ENCODE results near the gene GANC.

Gene GANC

DNA sequence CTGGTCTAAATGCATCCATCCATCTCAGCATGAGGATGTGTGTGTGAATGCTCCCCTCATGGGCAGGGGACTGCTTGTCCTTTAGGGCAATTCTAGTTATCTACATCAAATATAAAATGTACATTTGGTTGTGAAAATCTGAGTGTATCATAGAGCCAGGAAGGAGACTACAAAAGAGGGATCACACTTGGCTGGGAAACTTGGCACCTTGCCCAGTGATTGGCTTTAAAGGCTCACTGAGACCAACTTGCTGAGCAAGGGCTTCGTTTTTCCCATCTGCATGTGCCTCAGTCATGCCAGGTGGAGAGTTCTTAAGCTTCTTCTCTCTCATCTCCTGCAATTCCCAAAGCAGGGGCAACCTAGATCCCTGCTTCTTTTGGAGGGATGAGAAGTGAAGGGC is 91.5 kb downstream of the GANC start:
- Histone ChIP-seq H3K36me3 (ENCODE audit: insufficient read depth, low read length) (no peaks in the 10 kb centered on the region), H3K9ac (ENCODE audit: low read depth, low read length) (no peak overlapping the region), H3K27me3 (ENCODE audit: control insufficient read depth, insufficient read depth, low read length) (no peaks in the 10 kb centered on the region), H3K4me1 (ENCODE audit: control insufficient read depth, insufficient read depth, low read length) (no peaks in the 10 kb centered on the region), H3K9me3 (replicated peaks; ENCODE audit: low read length) (no peaks in the 10 kb centered on the region), H3K4me2 (ENCODE audit: low read length) (no peak overlapping the region), H3K4me3 (ENCODE audit: low read length) (no peak overlapping the region)

DNA sequence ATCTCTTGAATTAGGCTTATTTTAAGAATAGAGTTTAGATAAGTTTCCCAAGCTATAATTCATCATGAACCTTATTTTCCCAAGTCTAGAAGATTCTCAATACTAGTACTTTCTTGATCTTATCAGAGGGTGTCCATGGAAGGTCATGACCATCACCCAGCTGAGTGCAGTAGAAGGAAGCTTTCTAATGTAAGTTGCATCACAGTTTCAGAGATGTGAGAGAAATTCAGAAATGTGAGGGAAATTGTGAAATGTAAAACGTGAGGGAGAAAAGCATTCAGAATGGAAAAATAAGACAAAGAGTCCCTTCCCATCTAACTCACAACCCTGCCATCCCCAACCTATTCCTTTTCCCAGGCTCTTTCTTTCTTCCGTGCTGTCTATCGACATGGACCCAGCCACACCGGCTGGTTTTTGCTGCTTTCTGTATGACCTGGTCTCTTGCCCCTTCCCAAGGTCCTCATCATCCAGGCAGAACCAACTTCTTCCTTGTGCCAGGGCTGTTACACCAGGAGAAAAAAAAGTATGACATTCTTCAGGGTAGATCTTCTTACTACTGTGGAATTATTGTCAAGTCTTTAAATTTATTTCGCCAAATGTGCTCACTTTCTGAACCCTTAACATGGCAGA is 93.0 kb downstream of the GANC start:
- Histone ChIP-seq H3K36me3 (ENCODE audit: insufficient read depth, low read length) (no peaks in the 10 kb centered on the region), H3K27me3 (ENCODE audit: control insufficient read depth, insufficient read depth, low read length) (no peaks in the 10 kb centered on the region), H3K4me2 (ENCODE audit: low read length) (no peak overlapping the region), H3K4me1 (ENCODE audit: control insufficient read depth, insufficient read depth, low read length) (no peaks in the 10 kb centered on the region), H3K9ac (ENCODE audit: low read depth, low read length) (no peak overlapping the region), H3K4me3 (ENCODE audit: low read length) (no peak overlapping the region), H3K9me3 (replicated peaks; ENCODE audit: low read length) (no peaks in the 10 kb centered on the region)

DNA sequence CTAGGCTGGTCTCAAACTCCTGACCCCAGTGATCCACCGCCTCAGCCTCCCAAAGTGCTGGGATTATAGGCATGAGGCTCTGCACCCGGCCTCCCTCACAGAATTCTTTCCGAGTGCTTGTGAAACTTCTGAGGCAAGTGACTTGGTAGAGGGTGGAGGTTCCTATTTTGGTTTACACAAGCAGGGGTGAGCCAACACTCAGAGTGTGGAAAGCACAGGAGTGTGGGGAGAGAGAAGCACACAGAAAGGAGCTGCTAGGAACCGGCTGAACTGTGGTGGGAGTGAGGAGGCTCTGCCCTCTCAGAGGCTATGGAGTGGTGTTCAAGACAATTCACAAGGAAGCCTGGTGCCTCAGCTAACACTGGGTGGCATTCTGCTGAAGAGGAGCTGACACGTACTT is 94.0 kb downstream of the GANC start:
- Histone ChIP-seq H3K9ac (ENCODE audit: low read depth, low read length) (no peak overlapping the region), H3K27me3 (ENCODE audit: control insufficient read depth, insufficient read depth, low read length) (no peaks in the 10 kb centered on the region), H3K9me3 (replicated peaks; ENCODE audit: low read length) (no peaks in the 10 kb centered on the region), H3K4me2 (ENCODE audit: low read length) (no peak overlapping the region), H3K36me3 (ENCODE audit: insufficient read depth, low read length) (no peaks in the 10 kb centered on the region), H3K4me1 (ENCODE audit: control insufficient read depth, insufficient read depth, low read length) (no peaks in the 10 kb centered on the region), H3K4me3 (ENCODE audit: low read length) (no peak overlapping the region)

DNA sequence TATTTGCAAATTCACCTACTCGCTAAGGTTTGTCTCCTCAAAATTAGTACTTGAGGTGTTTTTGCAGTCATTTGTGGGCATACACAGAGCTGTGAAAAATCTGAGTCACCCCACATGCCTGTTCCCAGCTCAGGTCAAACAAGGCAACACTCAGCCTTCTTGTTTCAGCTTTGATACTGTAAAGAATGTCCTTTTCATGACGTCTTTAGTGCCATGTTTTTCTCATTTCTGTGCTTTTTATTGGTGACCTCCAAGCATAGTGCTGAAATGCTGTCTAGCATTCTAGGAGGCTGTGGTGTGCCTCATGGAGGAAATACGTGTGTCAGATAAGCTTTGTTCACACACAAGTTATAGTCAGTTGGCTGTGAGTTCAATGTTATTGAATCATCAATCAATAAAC is 95.1 kb downstream of the GANC start:
- no peaks in the 10 kb centered on the region for H3K27me3 ChIP-seq (ENCODE audit: control insufficient read depth, insufficient read depth, low read length)
- no peak overlapping the region for H3K4me3 ChIP-seq (ENCODE audit: low read length)
- H3K4me1 ChIP-seq (ENCODE audit: control insufficient read depth, insufficient read depth, low read length), result no peaks in the 10 kb centered on the region
- H3K9me3 ChIP-seq (replicated peaks; ENCODE audit: low read length), result no peaks in the 10 kb centered on the region
- no peak overlapping the region for H3K9ac ChIP-seq (ENCODE audit: low read depth, low read length)
- H3K4me2 ChIP-seq (ENCODE audit: low read length), result no peak overlapping the region
- no peaks in the 10 kb centered on the region for H3K36me3 ChIP-seq (ENCODE audit: insufficient read depth, low read length)

DNA sequence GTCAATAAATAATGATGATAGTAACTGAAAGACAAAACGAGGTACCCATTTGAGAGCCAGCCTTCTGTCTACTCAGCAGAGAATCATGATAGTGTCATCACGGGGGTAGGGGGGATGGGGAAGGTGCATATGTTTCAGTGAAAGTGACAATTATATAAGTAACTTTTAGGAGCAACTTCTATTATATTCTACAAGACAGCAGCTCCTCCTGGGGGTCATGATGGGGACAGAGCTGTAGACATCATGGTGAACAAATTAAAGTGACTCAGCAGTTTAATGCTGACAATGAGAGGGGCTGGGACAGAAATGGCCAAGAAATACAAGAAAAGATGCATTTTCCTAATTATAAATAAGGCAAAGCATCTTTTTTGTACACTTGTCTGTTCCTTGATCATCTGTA is 98.1 kb downstream of the GANC start:
- no peak overlapping the region for H3K4me2 ChIP-seq (ENCODE audit: low read length)
- no peaks in the 10 kb centered on the region for H3K36me3 ChIP-seq (ENCODE audit: insufficient read depth, low read length)
- H3K27me3 ChIP-seq (ENCODE audit: control insufficient read depth, insufficient read depth, low read length), result no peaks in the 10 kb centered on the region
- no peak overlapping the region for H3K4me3 ChIP-seq (ENCODE audit: low read length)
- H3K9ac ChIP-seq (ENCODE audit: low read depth, low read length), result no peak overlapping the region
- no peaks in the 10 kb centered on the region for H3K9me3 ChIP-seq (replicated peaks; ENCODE audit: low read length)
- no peaks in the 10 kb centered on the region for H3K4me1 ChIP-seq (ENCODE audit: control insufficient read depth, insufficient read depth, low read length)

DNA sequence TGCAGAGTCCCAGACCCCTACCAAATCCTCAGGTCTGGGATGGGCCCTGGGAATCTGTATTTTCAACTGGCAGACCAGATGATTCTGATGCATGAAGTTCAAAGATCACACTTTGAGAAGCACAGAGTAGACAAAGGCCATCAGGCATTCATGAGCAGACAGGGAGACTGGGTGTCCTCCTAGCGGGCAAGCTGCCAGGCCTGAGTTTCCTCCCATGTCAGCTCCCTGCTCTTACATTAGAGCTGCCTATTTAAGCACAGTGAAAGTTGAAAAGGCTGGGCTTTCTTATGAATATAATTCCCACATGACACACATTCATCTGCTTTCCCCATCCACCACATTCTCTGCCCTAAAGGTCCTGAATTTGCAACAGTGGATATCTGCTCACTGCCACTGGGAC is 100.3 kb downstream of the GANC start:
- Histone ChIP-seq H3K4me2 (ENCODE audit: low read length) (no peak overlapping the region), H3K36me3 (ENCODE audit: insufficient read depth, low read length) (no peaks in the 10 kb centered on the region), H3K9ac (ENCODE audit: low read depth, low read length) (no peak overlapping the region), H3K27me3 (ENCODE audit: control insufficient read depth, insufficient read depth, low read length) (no peaks in the 10 kb centered on the region), H3K9me3 (replicated peaks; ENCODE audit: low read length) (no peaks in the 10 kb centered on the region), H3K4me3 (ENCODE audit: low read length) (no peak overlapping the region), H3K4me1 (ENCODE audit: control insufficient read depth, insufficient read depth, low read length) (no peaks in the 10 kb centered on the region)

DNA sequence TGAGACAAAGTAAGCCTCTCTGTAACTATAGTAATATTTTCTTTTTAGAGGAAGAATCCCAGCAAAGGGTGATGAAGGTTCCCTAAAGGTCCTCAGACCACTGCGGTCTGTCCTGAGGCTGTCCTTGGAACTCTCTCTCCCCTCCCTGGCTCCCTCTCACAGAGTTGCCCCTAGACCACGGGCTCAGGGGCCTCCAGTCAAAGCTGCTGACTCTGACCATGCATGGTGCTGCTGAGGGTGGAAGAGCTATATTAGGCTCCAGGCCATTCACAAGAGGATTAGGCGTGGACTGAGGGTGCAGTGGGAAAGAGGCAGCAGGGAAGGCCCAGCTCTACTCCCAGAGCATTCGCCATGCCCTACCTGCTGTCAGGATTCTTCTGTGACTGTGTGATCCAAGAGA is 100.9 kb downstream of the GANC start:
- Histone ChIP-seq H3K4me1 (ENCODE audit: control insufficient read depth, insufficient read depth, low read length) (no peaks in the 10 kb centered on the region), H3K27me3 (ENCODE audit: control insufficient read depth, insufficient read depth, low read length) (no peaks in the 10 kb centered on the region), H3K4me2 (ENCODE audit: low read length) (no peak overlapping the region), H3K36me3 (ENCODE audit: insufficient read depth, low read length) (no peaks in the 10 kb centered on the region), H3K9ac (ENCODE audit: low read depth, low read length) (no peak overlapping the region), H3K4me3 (ENCODE audit: low read length) (no peak overlapping the region), H3K9me3 (replicated peaks; ENCODE audit: low read length) (no peaks in the 10 kb centered on the region)

DNA sequence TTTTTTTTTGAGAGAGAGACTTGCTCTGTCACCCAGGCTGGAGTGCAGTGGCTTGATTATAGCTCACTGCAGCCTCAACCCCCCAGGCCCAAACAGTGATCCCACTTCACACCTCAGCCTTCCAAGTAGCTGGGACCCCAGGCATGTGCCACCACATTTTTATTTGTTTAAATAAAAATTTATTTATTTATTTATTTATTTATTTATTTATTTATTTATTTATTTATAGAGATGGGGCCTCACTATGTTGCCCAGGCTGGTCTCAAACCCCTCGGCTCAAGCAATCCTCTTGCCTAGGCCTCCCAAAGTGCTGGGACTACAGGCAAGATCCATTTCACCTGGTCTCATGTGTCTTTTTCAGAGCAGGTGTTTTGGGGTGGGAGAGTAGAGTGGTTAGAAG is 101.8 kb downstream of the GANC start:
- H3K4me2 ChIP-seq (ENCODE audit: low read length), result no peak overlapping the region
- no peaks in the 10 kb centered on the region for H3K27me3 ChIP-seq (ENCODE audit: control insufficient read depth, insufficient read depth, low read length)
- H3K36me3 ChIP-seq (ENCODE audit: insufficient read depth, low read length), result no peaks in the 10 kb centered on the region
- no peaks in the 10 kb centered on the region for H3K9me3 ChIP-seq (replicated peaks; ENCODE audit: low read length)
- H3K9ac ChIP-seq (ENCODE audit: low read depth, low read length), result no peak overlapping the region
- H3K4me1 ChIP-seq (ENCODE audit: control insufficient read depth, insufficient read depth, low read length), result no peaks in the 10 kb centered on the region
- no peak overlapping the region for H3K4me3 ChIP-seq (ENCODE audit: low read length)

DNA sequence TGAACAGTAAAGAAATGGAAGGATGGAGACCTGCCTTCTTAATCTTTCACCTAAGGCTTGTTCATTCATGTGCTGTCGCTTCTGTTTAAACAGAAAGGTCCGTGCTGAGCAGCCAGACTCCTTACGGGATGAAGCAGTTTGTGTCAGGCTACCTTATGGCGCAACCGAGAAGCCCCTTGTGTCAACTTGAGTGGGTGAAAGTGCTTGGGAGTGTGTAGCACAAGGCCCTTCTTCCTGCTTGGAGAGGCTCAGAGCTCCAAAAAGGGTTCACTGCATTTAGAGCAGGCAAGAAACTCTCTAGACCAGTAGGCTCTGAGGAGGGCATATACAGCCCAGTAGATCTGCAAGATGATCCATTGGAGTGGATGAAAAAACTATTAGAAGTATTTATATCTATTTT is 102.3 kb downstream of the GANC start:
- Histone ChIP-seq H3K4me2 (ENCODE audit: low read length) (no peak overlapping the region), H3K4me3 (ENCODE audit: low read length) (no peak overlapping the region), H3K9me3 (replicated peaks; ENCODE audit: low read length) (no peaks in the 10 kb centered on the region), H3K36me3 (ENCODE audit: insufficient read depth, low read length) (no peaks in the 10 kb centered on the region), H3K27me3 (ENCODE audit: control insufficient read depth, insufficient read depth, low read length) (no peaks in the 10 kb centered on the region), H3K4me1 (ENCODE audit: control insufficient read depth, insufficient read depth, low read length) (no peaks in the 10 kb centered on the region), H3K9ac (ENCODE audit: low read depth, low read length) (no peak overlapping the region)

DNA sequence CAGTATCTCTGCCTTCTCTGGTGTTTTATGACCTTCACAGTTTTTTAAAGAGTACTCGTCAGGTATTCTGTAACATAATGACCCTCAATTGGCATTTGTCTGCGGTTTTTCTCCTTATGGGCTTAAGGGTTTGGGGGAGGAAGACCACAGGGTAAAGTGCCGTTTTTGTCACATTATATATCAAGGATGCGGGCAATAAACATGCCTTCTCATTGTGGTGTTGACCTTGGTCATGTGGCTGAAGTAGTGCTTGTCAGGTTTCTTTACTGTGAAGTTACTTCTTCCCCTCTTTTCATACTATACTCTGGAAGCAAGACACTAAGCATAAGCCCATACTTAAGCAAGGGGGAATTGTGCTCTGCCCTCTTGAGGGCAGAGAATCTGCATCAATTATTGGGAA is 102.9 kb downstream of the GANC start:
- no peaks in the 10 kb centered on the region for H3K36me3 ChIP-seq (ENCODE audit: insufficient read depth, low read length)
- no peaks in the 10 kb centered on the region for H3K27me3 ChIP-seq (ENCODE audit: control insufficient read depth, insufficient read depth, low read length)
- no peak overlapping the region for H3K4me2 ChIP-seq (ENCODE audit: low read length)
- H3K9ac ChIP-seq (ENCODE audit: low read depth, low read length), result no peak overlapping the region
- H3K4me1 ChIP-seq (ENCODE audit: control insufficient read depth, insufficient read depth, low read length), result no peaks in the 10 kb centered on the region
- H3K4me3 ChIP-seq (ENCODE audit: low read length), result no peak overlapping the region
- H3K9me3 ChIP-seq (replicated peaks; ENCODE audit: low read length), result no peaks in the 10 kb centered on the region

DNA sequence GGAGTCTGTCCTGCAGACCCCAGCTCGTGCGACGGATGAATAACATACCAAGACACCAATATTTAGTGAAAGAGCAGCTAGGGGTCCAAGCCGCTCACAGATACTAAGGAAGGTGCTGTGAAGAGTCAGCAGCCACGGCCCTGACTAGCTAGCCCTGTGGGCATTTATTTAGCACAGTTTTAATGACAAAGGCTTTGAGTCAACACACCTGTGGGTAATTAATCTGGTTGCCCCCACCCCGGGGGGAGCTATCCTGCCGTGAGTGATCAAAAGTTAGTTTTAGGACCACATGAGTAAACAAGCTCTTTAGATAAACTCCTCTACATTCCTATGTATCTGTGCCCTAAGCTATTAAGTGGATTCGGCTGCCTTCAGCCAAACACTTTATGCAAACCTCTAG is 105.0 kb downstream of the GANC start:
- Histone ChIP-seq H3K4me2 (ENCODE audit: low read length) (no peak overlapping the region), H3K36me3 (ENCODE audit: insufficient read depth, low read length) (no peaks in the 10 kb centered on the region), H3K9ac (ENCODE audit: low read depth, low read length) (no peak overlapping the region), H3K27me3 (ENCODE audit: control insufficient read depth, insufficient read depth, low read length) (no peaks in the 10 kb centered on the region), H3K4me3 (ENCODE audit: low read length) (no peak overlapping the region), H3K4me1 (ENCODE audit: control insufficient read depth, insufficient read depth, low read length) (no peaks in the 10 kb centered on the region), H3K9me3 (replicated peaks; ENCODE audit: low read length) (no peaks in the 10 kb centered on the region)

DNA sequence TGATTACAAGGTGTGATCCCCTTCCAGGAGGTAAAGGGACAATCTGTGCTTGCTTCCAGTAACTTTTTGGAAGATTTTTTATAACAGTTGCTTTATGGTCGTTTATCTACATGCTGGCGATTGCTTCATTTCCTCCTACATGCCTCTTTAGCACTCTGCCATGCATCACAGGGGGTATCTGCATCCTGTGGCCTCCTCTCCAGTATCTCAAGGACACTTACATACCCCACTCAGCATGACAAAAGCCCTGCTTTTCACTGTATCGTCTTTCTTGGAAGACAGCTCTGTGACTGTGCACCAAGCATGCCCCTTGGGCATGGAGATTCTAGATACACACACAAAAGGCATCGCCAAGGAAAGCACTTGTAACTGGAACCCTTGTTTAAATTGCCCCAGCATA is 111.6 kb downstream of the GANC start:
- no peak overlapping the region for H3K4me3 ChIP-seq (ENCODE audit: low read length)
- H3K9me3 ChIP-seq (replicated peaks; ENCODE audit: low read length), result no peaks in the 10 kb centered on the region
- H3K4me1 ChIP-seq (ENCODE audit: control insufficient read depth, insufficient read depth, low read length), result peaks cover 6% of the 10 kb centered on the region
- H3K27me3 ChIP-seq (ENCODE audit: control insufficient read depth, insufficient read depth, low read length), result no peaks in the 10 kb centered on the region
- no peak overlapping the region for H3K9ac ChIP-seq (ENCODE audit: low read depth, low read length)
- no peak overlapping the region for H3K4me2 ChIP-seq (ENCODE audit: low read length)
- H3K36me3 ChIP-seq (ENCODE audit: insufficient read depth, low read length), result no peaks in the 10 kb centered on the region

Data from skeletal muscle satellite cell (primary cell).